IMR-90 (cell line): Measurements from ENCODE around the gene TBC1D3B. TPM values are rescaled to one million over a fixed set of nuclear protein-coding genes. Genes with fewer than 3 reads are reported as not detected.

Experiments used
- ATAC-seq: fragments of 200-7000 bp; cut with Tn5 transposase; 2 replicates; pipeline ENCODE4 v1.9.1; 2020; ENCODE audit warnings: low read depth, mild to moderate bottlenecking, moderate library complexity
- BruUV-seq: library from RNA; stranded (reverse); fragments of 400-500 nt; replicated peaks from 2 replicates; lab custom pipeline; 2021; lab: Mats Ljungman, UMichigan
- CTCF ChIA-PET: fragments of 300-600 bp; formaldehyde crosslinking; extraction: SDS; loops from one replicate; lab custom pipeline; 2021; ENCODE audit warnings: antibody characterized with exemption; lab: Yijun Ruan, JAX
- POLR2A ChIA-PET: fragments of 300-600 bp; sonication (Branson Sonifier 250); formaldehyde crosslinking; loops from one replicate; lab custom pipeline; 2022; ENCODE audit warnings: antibody characterized with exemption; ENCODE audit not compliant: unreplicated experiment; lab: Charles Lee
- DNase-seq: peaks from one replicate; pipeline ENCODE4 v3.0.0; 2013
- H2AFZ ChIP-seq: replicated peaks from 2 replicates; pipeline ENCODE3; 2013; ENCODE audit warnings: low read length, mild to moderate bottlenecking; ENCODE audit not compliant: poor library complexity
- H2AK5ac ChIP-seq: 2 replicates; pipeline ENCODE4 v1.6.1; 2013; ENCODE audit warnings: low read depth, low read length, inconsistent platforms
- H2AK9ac ChIP-seq: replicated peaks from 2 replicates; pipeline ENCODE3; 2013; ENCODE audit warnings: mild to moderate bottlenecking, low read depth, low read length, moderate library complexity; ENCODE audit not compliant: poor library complexity
- H2BK120ac ChIP-seq: 2 replicates; pipeline ENCODE4 v1.6.1; 2013; ENCODE audit warnings: low read depth, low read length, inconsistent platforms
- H2BK15ac ChIP-seq: 3 replicates; pipeline ENCODE4 v1.6.1; 2013; ENCODE audit warnings: low read depth, low read length, inconsistent platforms
- H2BK20ac ChIP-seq: 2 replicates; pipeline ENCODE4 v1.6.1; 2013; ENCODE audit warnings: low read depth, mild to moderate bottlenecking, inconsistent platforms, low read length, moderate library complexity
- H2BK5ac ChIP-seq: 2 replicates; pipeline ENCODE4 v1.6.1; 2013; ENCODE audit warnings: mild to moderate bottlenecking, low read depth, low read length, inconsistent platforms; ENCODE audit not compliant: poor library complexity, severe bottlenecking
- H3K14ac ChIP-seq: replicated peaks from 2 replicates; pipeline ENCODE4 v1.6.1; 2013; ENCODE audit warnings: low read depth, low read length, inconsistent platforms
- H3K18ac ChIP-seq: 2 replicates; pipeline ENCODE4 v1.6.1; 2013; ENCODE audit warnings: low read depth, low read length, control low read depth
- H3K23ac ChIP-seq: 2 replicates; pipeline ENCODE4 v1.6.1; 2013; ENCODE audit warnings: low read depth, low read length, inconsistent platforms
- H3K27ac ChIP-seq: 2 replicates; pipeline ENCODE4 v1.5.1; 2013; ENCODE audit warnings: mild to moderate bottlenecking, control low read depth, low read length; ENCODE audit not compliant: insufficient read depth
- H3K27me3 ChIP-seq: 2 replicates; pipeline ENCODE4 v1.6.1; 2013; ENCODE audit warnings: low read length; ENCODE audit not compliant: control insufficient read depth, insufficient read depth
- H3K36me3 ChIP-seq: 2 replicates; pipeline ENCODE4 v1.6.1; 2013; ENCODE audit warnings: low read length, mixed read lengths; ENCODE audit not compliant: control insufficient read depth, insufficient read depth
- H3K4ac ChIP-seq: 2 replicates; pipeline ENCODE4 v1.6.1; 2013; ENCODE audit warnings: low read depth, low read length, inconsistent platforms
- H3K4me1 ChIP-seq: 2 replicates; pipeline ENCODE4 v1.6.1; 2013; ENCODE audit warnings: low read length, mixed read lengths; ENCODE audit not compliant: control insufficient read depth, insufficient read depth
- H3K4me2 ChIP-seq: 2 replicates; pipeline ENCODE4 v1.6.1; 2013; ENCODE audit warnings: low read depth, mild to moderate bottlenecking, control low read depth, low read length, moderate library complexity
- H3K4me3 ChIP-seq: 2 replicates; pipeline ENCODE4 v1.5.1; 2013; ENCODE audit warnings: low read depth, mild to moderate bottlenecking, control low read depth, low read length, moderate library complexity; ENCODE audit not compliant: insufficient read depth
- H3K56ac ChIP-seq: 2 replicates; pipeline ENCODE4 v1.6.1; 2013; ENCODE audit warnings: low read length, inconsistent platforms; ENCODE audit not compliant: insufficient read depth; ENCODE audit errors: extremely low read depth
- H3K79me1 ChIP-seq, 2 experiments: 2 replicates each; pipeline ENCODE4 v1.6.1; 2013; ENCODE audit warnings: low read length in 2 of 2, inconsistent platforms in 1 of 2, low read depth in 1 of 2
- H3K9ac ChIP-seq: 2 replicates; pipeline ENCODE4 v1.6.1; 2013; ENCODE audit warnings: low read depth, low read length, control low read depth
- H3K9me1 ChIP-seq: 2 replicates; pipeline ENCODE4 v1.6.1; 2013; ENCODE audit warnings: low read length, inconsistent platforms; ENCODE audit not compliant: insufficient read depth
- H3K9me3 ChIP-seq: 2 replicates; pipeline ENCODE4 v1.6.1; 2013; ENCODE audit warnings: low read length; ENCODE audit not compliant: control insufficient read depth, insufficient read depth
- H4K20me1 ChIP-seq: 2 replicates; pipeline ENCODE4 v1.6.1; 2013; ENCODE audit warnings: low read length, inconsistent platforms; ENCODE audit not compliant: insufficient read depth
- H4K5ac ChIP-seq: 2 replicates; pipeline ENCODE4 v1.6.1; 2013; ENCODE audit warnings: mild to moderate bottlenecking, low read depth, low read length, control low read depth
- H4K8ac ChIP-seq, 2 experiments: 2 replicates each; pipeline ENCODE4 v1.6.1; 2013; ENCODE audit warnings: low read depth in 2 of 2, low read length in 2 of 2, control low read depth in 1 of 2, inconsistent platforms in 1 of 2
- H4K91ac ChIP-seq: 2 replicates; pipeline ENCODE4 v1.6.1; 2013; ENCODE audit warnings: low read depth, low read length, inconsistent platforms; ENCODE audit not compliant: insufficient read depth
- BHLHE40 ChIP-seq: fragments of 150-350 bp; IDR thresholded peaks from 2 replicates; pipeline ENCODE4 v1.6.1; 2016; ENCODE audit warnings: mild to moderate bottlenecking, low read depth, low read length
- CEBPB ChIP-seq: IDR thresholded peaks from 2 replicates; pipeline ENCODE4 v1.6.1; 2012; ENCODE audit warnings: low read depth, low read length, improper control_type of control experiment
- CHD1 ChIP-seq: IDR thresholded peaks from 2 replicates; pipeline ENCODE4 v1.6.1; 2012; ENCODE audit warnings: low read depth, low read length, improper control_type of control experiment
- CTCF ChIP-seq: conservative IDR thresholded peaks from 2 replicates; pipeline ENCODE4 v1.5.1; 2012; ENCODE audit warnings: mild to moderate bottlenecking, low read depth, low read length, improper control_type of control experiment
- ELK1 ChIP-seq: fragments of 150-350 bp; IDR thresholded peaks from 2 replicates; pipeline ENCODE4 v1.6.1; 2016; ENCODE audit warnings: low read depth, mild to moderate bottlenecking, low read length, moderate library complexity, borderline replicate concordance
- FOS ChIP-seq: fragments of 150-350 bp; IDR thresholded peaks from 2 replicates; pipeline ENCODE4 v1.6.1; 2016; ENCODE audit warnings: low read depth, low read length
- MAFK ChIP-seq: IDR thresholded peaks from 2 replicates; pipeline ENCODE4 v1.6.1; 2012; ENCODE audit warnings: low read depth, low read length, improper control_type of control experiment
- MAZ ChIP-seq: IDR thresholded peaks from 2 replicates; pipeline ENCODE4 v1.6.1; 2012; ENCODE audit warnings: low read depth, mild to moderate bottlenecking, low read length, improper control_type of control experiment, moderate library complexity, borderline replicate concordance
- NFE2L2 ChIP-seq: fragments of 150-350 bp; IDR thresholded peaks from 2 replicates; pipeline ENCODE4 v1.6.1; 2016; ENCODE audit warnings: low read depth, mild to moderate bottlenecking, low read length
- POLR2A ChIP-seq: IDR thresholded peaks from 2 replicates; pipeline ENCODE4 v1.6.1; 2012; ENCODE audit warnings: mild to moderate bottlenecking, low read depth, low read length
- RAD21 ChIP-seq: IDR thresholded peaks from 2 replicates; pipeline ENCODE4 v1.6.1; 2012; ENCODE audit warnings: low read length, improper control_type of control experiment
- RCOR1 ChIP-seq: IDR thresholded peaks from 2 replicates; pipeline ENCODE4 v1.6.1; 2012; ENCODE audit warnings: mild to moderate bottlenecking, low read length, improper control_type of control experiment; ENCODE audit not compliant: insufficient replicate concordance
- RFX5 ChIP-seq: IDR thresholded peaks from 2 replicates; pipeline ENCODE4 v1.8.0; 2012; ENCODE audit warnings: low read depth, mild to moderate bottlenecking, low read length, moderate library complexity
- USF2 ChIP-seq: fragments of 150-350 bp; IDR thresholded peaks from 2 replicates; pipeline ENCODE4 v1.6.1; 2017; ENCODE audit warnings: mild to moderate bottlenecking, antibody characterized with exemption, low read length, low read depth
- WGBS, 2 experiments: methylation state at CpG; one replicate each; pipeline versions ENCODE4 v1.1.5 to v1.1.7; 2013; ENCODE audit warnings: missing lambda C conversion rate in 2 of 2; ENCODE audit not compliant: insufficient read length in 1 of 2; ENCODE audit errors: extremely low coverage in 2 of 2; 5-methylcytosine and 5-hydroxymethylcytosine counted together
- dilution Hi-C: fragments of 300-500 bp; cut with HindIII; formaldehyde crosslinking; loops from one replicate; pipeline ENCODE4 v1.14.3; 2018; ENCODE audit warnings: low sequenced_read_pairs; ENCODE audit not compliant: unreplicated experiment
- in situ Hi-C: fragments of 300-500 bp; cut with MboI; formaldehyde crosslinking; loops from 3 replicates; pipeline ENCODE4 v1.14.3; 2019; ENCODE audit warnings: low sequenced_read_pairs, inconsistent platforms, mixed read lengths
- intact Hi-C: fragments of 100-400 bp; cut with micrococcal nuclease; formaldehyde crosslinking; loops from 2 replicates; pipeline ENCODE4 v1.10.0; 2022
- polyA plus RNA-seq, 3 experiments: library from polyadenylated mRNA; depleted of rRNA; stranded (reverse); fragments of >200 nt; gene quantifications; 2 replicates each; pipeline ENCODE4 v1.2.3, GENCODE V29; 2012; ENCODE audit warnings: low replicate concordance in 1 of 3
- total RNA-seq: library from RNA; depleted of rRNA; stranded (reverse); fragments of >200 nt; gene quantifications from 2 replicates; pipeline ENCODE4 v1.2.3, GENCODE V29; 2012

Gene TBC1D3B
- total and polyA plus RNA-seq, 2 of the 4 experiments (the other 2 are of a cell fraction): 0.94 TPM; not detected in 1

DNA sequence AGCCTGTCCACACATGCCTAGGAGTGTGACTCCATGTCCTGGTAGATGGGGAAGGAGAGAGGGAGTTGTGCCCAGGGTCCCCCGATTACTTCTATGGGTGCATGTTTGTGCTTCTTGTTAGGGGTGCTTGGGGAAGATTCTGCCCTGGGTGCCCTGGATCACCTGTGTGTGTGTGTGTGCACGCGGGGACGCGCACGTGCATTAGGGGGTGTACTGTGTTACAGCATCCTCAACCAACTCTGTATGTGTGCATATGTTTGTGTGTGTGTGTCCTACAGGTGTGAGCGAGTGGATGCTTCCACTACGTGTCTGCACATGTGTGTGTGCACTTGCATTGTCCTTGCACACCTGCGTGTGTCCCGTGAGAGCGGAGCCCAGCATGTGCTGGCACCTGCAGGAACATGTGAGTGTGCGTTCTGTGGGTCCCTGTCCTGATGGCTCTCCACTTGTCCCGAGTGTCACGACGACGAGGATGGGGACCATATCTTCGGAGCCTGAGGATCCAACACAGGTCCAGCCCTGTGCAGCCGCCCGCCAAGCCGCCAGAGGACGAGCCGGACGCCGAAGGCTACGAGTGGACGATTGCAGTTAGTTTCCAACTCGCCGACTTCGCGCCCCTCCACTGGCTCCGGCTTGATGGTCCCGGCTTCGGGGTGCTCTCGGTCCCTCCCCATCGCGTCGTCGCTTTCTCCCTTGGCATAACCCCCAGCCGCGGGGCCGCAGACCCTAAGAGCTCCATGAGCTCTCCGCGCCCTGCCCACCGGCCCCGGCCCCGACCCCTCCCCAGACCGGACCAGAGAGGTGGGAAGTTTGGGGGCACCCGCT, 6.0 kb upstream of the TBC1D3B start:
- Histone ChIP-seq H3K9me1 (0 out of 2 replicates have a peak, but pooled peaks cover 4% of the 10 kb centered on the region), H4K5ac (no peak overlapping the region), H3K79me1 (no peaks in the 10 kb centered on the region), H2AFZ (peak overlapping the region; percentile 52), H3K14ac (no peak overlapping the region), H3K4me3 (peak overlapping the region; percentile 27; the same call in 1 of the 2 replicates), H2BK120ac (no peak overlapping the region), H3K9me3 (no peaks in the 10 kb centered on the region), H4K91ac (no peak overlapping the region), H3K18ac (no peak overlapping the region), H2AK9ac (peak overlapping the region; percentile 48), H2BK20ac (no peak overlapping the region), H3K4me1 (no peaks in the 10 kb centered on the region; the same call in 1 of the 2 replicates), H3K4ac (no peak overlapping the region), H3K9ac (0 out of 2 replicates have a peak overlapping the region, but pooled peaks have one; percentile 22), H3K36me3 (no peaks in the 10 kb centered on the region), H4K20me1 (no peaks in the 10 kb centered on the region; the same call in 1 of the 2 replicates), H3K56ac (no peak overlapping the region), H4K8ac (no peak overlapping the region), H3K23ac (0 out of 2 replicates have a peak overlapping the region, but pooled peaks have one; percentile 33), H2BK15ac (no peak overlapping the region), H3K4me2 (peak overlapping the region; percentile 85), H3K27ac (no peak overlapping the region), H2BK5ac (no peak overlapping the region), H3K27me3 (peaks cover 18% of the 10 kb centered on the region), H2AK5ac (no peak overlapping the region)
- ATAC-seq: peak; percentile 13
- no TSS peak for BruUV-seq
- WGBS, 2 experiments: 21% methylated on average over 47 of the region's 48 CpGs; no CpG with 5 or more reads in 1 of the 2 experiments
- ChIA-PET CTCF (interaction anchor here (1.0 kb wide), 1 partner anchor 244 kb away, joined by 3 read pairs; no protein-coding TSS in a partner anchor), POLR2A (no interaction called here)
- DNase-seq: no peak
- in situ Hi-C loops: no loop called here
- intact Hi-C loops: no loop called here
- dilution Hi-C loops: no loop called here
- TF ChIP-seq FOS (no peak), RAD21 (no peak), ELK1 (no peak), CHD1 (no peak), USF2 (no peak), CEBPB (no peak), RCOR1 (no peak), RFX5 (no peak), BHLHE40 (no peak), POLR2A (no peak), NFE2L2 (no peak), MAZ (no peak), MAFK (no peak), CTCF (no peak)
